Osteoblast (primary cell): Measurements from ENCODE around the gene SLC26A3. TPM values are rescaled to one million over a fixed set of nuclear protein-coding genes. Genes with fewer than 3 reads are reported as not detected.

ENCODE experiments used
- DNase-seq: peaks from one replicate; pipeline ENCODE4 v3.0.0; 2011; ENCODE audit warnings: low spot score, mixed read lengths; ENCODE audit not compliant: insufficient read length; ENCODE audit errors: missing footprints
- H2AFZ ChIP-seq: 2 replicates; pipeline ENCODE4 v1.6.0; 2011; ENCODE audit warnings: mild to moderate bottlenecking, low read length
- H3K27ac ChIP-seq: 2 replicates; pipeline ENCODE4 v1.5.1; 2011; ENCODE audit warnings: mild to moderate bottlenecking, low read depth, low read length, moderate library complexity
- H3K27me3 ChIP-seq: 2 replicates; pipeline ENCODE4 v1.6.0; 2012; ENCODE audit warnings: mild to moderate bottlenecking, control low read depth, inconsistent platforms, low read length, moderate library complexity; ENCODE audit not compliant: insufficient read depth
- H3K36me3 ChIP-seq: 2 replicates; pipeline ENCODE4 v1.5.1; 2011; ENCODE audit warnings: mild to moderate bottlenecking, low read length, control low read depth, moderate library complexity; ENCODE audit not compliant: insufficient read depth
- H3K4me1 ChIP-seq: 2 replicates; pipeline ENCODE4 v1.5.1; 2011; ENCODE audit warnings: mild to moderate bottlenecking, low read length, control low read depth, moderate library complexity; ENCODE audit not compliant: insufficient read depth
- H3K4me2 ChIP-seq: 2 replicates; pipeline ENCODE4 v1.6.0; 2011; ENCODE audit warnings: mild to moderate bottlenecking, low read length; ENCODE audit not compliant: insufficient read depth
- H3K4me3 ChIP-seq: fragments of 200-600 bp; sonication (generic); 3 replicates; pipeline ENCODE4 v1.5.1; 2012; ENCODE audit warnings: mild to moderate bottlenecking, low read length, inconsistent platforms; ENCODE audit not compliant: insufficient read depth
- H3K79me2 ChIP-seq: 2 replicates; pipeline ENCODE4 v1.6.0; 2012; ENCODE audit warnings: mild to moderate bottlenecking, low read length, control low read depth, inconsistent platforms; ENCODE audit not compliant: insufficient read depth
- H3K9me3 ChIP-seq: 2 replicates; pipeline ENCODE4 v1.5.1; 2011; ENCODE audit warnings: low read depth, low read length, control low read depth
- H4K20me1 ChIP-seq: 2 replicates; pipeline ENCODE4 v1.6.0; 2012; ENCODE audit warnings: mild to moderate bottlenecking, low read length, control low read depth; ENCODE audit not compliant: insufficient read depth
- total RNA-seq: library from RNA; depleted of rRNA; stranded (reverse); fragments of >200 nt; gene quantifications from 2 replicates; pipeline ENCODE4 v1.2.3, GENCODE V29; 2012
- TF ChIP-seq, protein P1 (sequence below): IDR thresholded peaks from 2 replicates; pipeline ENCODE4 v1.5.1; 2011; ENCODE audit warnings: mild to moderate bottlenecking, low read depth, low read length, moderate library complexity; ENCODE audit errors: extremely low read depth

SLC26A3 gene
- total RNA-seq, 1 donor: not detected

DNA sequence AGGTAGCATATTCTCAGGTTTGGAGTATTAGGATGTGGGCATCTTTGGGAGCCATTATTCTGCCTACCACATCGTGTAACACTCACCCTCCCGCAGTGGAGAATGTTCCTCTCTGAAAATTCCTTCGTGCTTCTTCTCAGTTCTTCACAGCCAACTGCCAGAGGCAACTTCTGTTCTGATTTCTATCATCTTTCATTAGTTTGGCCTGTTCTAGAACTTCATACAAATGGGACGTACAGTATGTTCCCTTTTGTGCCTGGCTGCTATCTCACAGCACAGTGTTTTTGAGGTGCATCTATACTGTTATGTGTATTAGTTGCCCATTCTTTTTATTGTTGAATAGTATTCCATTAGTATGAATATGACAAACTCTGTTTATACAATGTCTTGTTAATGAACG is 8.9 kb upstream of the SLC26A3 start:
- Histone ChIP-seq H3K4me2 (no peak overlapping the region), H3K4me1 (no peaks in the 10 kb centered on the region), H4K20me1 (no peaks in the 10 kb centered on the region), H3K9me3 (no peaks in the 10 kb centered on the region), H3K36me3 (no peaks in the 10 kb centered on the region), H3K27ac (no peak overlapping the region), H3K27me3 (no peaks in the 10 kb centered on the region), H2AFZ (no peak overlapping the region), H3K79me2 (no peaks in the 10 kb centered on the region), H3K4me3 (no peak overlapping the region)
- DNase-seq: no peak
- TF ChIP-seq, protein P1, sequence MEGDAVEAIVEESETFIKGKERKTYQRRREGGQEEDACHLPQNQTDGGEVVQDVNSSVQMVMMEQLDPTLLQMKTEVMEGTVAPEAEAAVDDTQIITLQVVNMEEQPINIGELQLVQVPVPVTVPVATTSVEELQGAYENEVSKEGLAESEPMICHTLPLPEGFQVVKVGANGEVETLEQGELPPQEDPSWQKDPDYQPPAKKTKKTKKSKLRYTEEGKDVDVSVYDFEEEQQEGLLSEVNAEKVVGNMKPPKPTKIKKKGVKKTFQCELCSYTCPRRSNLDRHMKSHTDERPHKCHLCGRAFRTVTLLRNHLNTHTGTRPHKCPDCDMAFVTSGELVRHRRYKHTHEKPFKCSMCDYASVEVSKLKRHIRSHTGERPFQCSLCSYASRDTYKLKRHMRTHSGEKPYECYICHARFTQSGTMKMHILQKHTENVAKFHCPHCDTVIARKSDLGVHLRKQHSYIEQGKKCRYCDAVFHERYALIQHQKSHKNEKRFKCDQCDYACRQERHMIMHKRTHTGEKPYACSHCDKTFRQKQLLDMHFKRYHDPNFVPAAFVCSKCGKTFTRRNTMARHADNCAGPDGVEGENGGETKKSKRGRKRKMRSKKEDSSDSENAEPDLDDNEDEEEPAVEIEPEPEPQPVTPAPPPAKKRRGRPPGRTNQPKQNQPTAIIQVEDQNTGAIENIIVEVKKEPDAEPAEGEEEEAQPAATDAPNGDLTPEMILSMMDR: no peak

DNA sequence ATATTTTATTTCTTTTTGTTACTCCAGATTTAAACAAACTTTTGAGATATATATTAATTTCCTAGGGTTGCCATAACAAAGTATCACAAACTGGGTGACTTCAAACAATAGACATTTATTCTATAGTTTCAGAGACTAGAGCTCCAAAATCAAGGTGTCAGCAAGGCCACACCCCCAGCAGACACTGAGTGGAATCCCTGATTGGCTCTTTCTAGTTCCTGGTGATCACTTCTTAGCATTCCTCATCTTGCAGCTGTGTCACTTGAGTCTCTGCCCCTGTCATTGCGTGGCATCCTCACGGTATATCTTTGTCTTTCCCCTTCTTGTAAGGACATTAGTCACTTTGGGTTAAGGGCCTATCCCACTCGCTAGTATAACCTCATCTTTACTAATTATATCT is 7.6 kb upstream of the SLC26A3 start:
- H2AFZ ChIP-seq: no peak overlapping the region
- no peaks in the 10 kb centered on the region for H3K9me3 ChIP-seq
- no peaks in the 10 kb centered on the region for H3K27me3 ChIP-seq
- H3K27ac ChIP-seq: no peak overlapping the region
- H3K4me1 ChIP-seq: no peaks in the 10 kb centered on the region
- no peak overlapping the region for H3K4me2 ChIP-seq
- TF ChIP-seq, protein P1: no peak
- no peaks in the 10 kb centered on the region for H3K79me2 ChIP-seq
- no peak for DNase-seq
- no peaks in the 10 kb centered on the region for H3K36me3 ChIP-seq
- H4K20me1 ChIP-seq: no peaks in the 10 kb centered on the region
- no peak overlapping the region for H3K4me3 ChIP-seq

DNA sequence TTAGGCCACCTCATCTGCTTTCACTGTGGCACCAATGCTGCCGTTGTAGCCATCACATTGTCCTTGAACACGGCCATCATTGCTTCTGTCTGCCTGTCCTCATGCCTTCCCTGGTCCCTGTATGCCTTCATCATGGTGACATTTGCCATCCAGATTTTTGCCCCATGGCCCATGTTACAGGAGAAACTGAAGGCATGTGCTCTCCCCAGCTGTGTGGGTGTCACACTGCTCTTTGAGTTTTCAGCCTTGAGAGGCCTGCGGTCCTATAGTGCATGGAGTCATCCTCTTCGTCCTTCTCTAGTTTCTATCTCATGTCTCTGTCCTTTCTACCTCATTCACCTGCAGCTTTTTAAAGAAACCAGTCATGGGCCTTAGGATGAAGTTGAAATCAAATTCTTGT is 6.2 kb upstream of the SLC26A3 start:
- TF ChIP-seq, protein P1: no peak
- no peak for DNase-seq
- H3K27me3 ChIP-seq: no peaks in the 10 kb centered on the region
- H2AFZ ChIP-seq: no peak overlapping the region
- H3K9me3 ChIP-seq: no peaks in the 10 kb centered on the region
- no peaks in the 10 kb centered on the region for H3K79me2 ChIP-seq
- no peak overlapping the region for H3K4me2 ChIP-seq
- H3K36me3 ChIP-seq: no peaks in the 10 kb centered on the region
- no peaks in the 10 kb centered on the region for H4K20me1 ChIP-seq
- no peaks in the 10 kb centered on the region for H3K4me1 ChIP-seq
- no peak overlapping the region for H3K4me3 ChIP-seq
- no peak overlapping the region for H3K27ac ChIP-seq

DNA sequence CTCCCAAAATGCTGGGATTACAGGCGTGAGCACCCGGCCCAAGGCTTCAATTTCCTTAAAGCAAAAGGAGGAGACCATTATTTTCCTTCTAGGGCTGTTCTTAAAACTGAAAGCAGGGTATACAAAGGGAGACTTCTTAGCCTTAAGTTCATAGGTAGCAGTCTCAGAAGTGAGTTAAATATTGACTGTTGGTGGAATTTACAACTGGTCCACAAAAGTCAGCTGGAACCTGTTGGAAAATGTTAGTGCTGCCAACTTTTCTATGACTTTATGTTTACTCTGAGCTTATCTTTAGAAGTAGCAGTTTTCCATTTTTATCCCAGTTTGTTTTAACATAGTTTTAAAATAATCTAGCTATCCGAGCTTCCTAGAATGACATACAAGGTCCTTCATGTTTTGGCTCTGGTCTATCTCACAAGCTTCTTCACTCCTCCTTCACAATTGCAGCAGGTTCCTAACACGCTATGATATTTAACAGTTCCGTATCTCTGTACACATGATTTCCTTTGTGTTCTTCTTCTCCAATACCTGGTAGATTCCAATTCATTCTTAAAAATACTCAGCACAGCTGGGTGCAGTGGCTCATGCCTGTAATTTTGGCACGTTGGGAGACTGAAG is 3.3 kb downstream of the SLC26A3 start:
- H3K36me3 ChIP-seq: no peaks in the 10 kb centered on the region
- TF ChIP-seq, protein P1: no peak
- H3K27me3 ChIP-seq: peaks cover 18% of the 10 kb centered on the region
- H3K79me2 ChIP-seq: no peaks in the 10 kb centered on the region
- H2AFZ ChIP-seq: no peak overlapping the region
- no peaks in the 10 kb centered on the region for H3K9me3 ChIP-seq
- H3K4me3 ChIP-seq: no peak overlapping the region
- H3K27ac ChIP-seq: no peak overlapping the region
- DNase-seq: no peak
- H3K4me2 ChIP-seq: no peak overlapping the region
- no peaks in the 10 kb centered on the region for H3K4me1 ChIP-seq
- no peaks in the 10 kb centered on the region for H4K20me1 ChIP-seq
